CD4-positive, alpha-beta T cell treated with Interleukin-17A for 4 hours (primary cell): ENCODE data around the gene THAP2.

ENCODE experiments used
- DNase-seq: peaks from one replicate; pipeline ENCODE4 v3.0.0-alpha.2; 2020; ENCODE audit warnings: mixed read lengths

Gene THAP2

DNA sequence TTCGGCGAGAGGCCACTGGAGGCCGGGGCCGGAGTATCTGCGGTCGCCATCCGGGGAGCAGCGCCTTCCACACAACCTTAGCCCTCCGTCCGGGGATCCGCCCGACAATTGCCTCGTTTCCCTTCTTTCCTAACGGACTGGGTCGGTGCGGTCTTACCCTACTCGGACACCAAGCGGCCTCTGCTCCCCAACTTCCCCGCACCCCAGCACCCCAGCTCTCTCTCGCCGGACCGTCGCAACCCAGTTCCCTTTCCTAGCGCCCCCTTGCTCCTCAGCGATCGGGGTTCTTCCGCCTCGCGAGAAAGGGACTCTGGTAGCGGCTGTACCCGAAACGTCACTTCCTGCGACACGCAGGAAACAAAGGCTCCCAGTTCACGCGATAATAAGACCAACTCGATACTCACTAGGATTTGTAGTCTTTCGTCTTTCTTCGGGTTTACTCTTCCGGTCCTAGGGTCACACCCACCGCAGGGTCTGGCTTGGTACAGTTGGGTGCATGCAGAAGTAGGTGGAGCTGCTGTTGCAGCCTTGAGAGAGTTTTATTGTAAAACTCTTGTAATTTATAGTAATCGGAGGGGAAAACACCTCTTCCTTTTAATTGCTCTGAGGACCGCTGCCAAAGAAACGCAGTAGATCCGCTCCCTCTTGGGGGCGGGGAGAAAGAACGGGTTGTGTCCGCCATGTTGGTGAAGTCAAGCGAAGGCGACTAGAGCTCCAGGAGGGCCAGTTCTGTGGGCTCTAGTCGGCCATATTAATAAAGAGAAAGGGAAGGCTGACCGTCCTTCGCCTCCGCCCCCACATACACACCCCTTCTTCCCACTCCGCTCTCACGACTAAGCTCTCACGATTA lies at the start of gene THAP2, which contains the start of gene ZFC3H1:
Gene THAP2, plus strand, starts transcription at position 741 of the 850 bp plus-strand sequence. CDS start 209 bp downstream, outside the sequence.
Gene ZFC3H1, minus strand, starts transcription at position 288 of the 850 bp plus-strand sequence. Its CDS starts 238 bp downstream, at position 50.
- DNase-seq, result peak; percentile 88

GRCh38 chr12:71621938-71622337 lies 42.2 kb upstream of the THAP2 start:
- no peak for DNase-seq

GRCh38 chr12:71625476-71625875 lies 38.6 kb upstream of the THAP2 start:
- no peak for DNase-seq

GRCh38 chr12:71626098-71626497 lies 38.0 kb upstream of the THAP2 start:
- DNase-seq, result no peak

DNA sequence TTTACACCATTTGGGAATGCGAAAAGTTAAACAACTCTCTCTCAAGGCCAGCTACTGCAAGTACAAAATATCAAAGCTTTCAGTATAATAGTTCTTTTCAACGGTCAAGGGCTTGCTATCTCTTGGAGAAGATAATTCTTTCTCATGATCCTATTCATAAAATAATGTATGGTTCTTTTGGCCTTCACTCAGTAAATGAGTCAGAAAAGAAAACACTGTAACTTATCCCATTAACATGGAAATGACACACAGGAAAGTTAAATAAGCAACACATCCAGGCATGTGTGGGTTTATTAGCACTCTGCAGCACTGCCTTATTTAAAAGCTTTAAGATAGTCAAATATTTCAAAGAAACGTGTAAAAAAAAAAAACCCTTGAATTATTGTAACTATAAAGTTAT lies 37.3 kb upstream of the THAP2 start:
- DNase-seq, result no peak

DNA sequence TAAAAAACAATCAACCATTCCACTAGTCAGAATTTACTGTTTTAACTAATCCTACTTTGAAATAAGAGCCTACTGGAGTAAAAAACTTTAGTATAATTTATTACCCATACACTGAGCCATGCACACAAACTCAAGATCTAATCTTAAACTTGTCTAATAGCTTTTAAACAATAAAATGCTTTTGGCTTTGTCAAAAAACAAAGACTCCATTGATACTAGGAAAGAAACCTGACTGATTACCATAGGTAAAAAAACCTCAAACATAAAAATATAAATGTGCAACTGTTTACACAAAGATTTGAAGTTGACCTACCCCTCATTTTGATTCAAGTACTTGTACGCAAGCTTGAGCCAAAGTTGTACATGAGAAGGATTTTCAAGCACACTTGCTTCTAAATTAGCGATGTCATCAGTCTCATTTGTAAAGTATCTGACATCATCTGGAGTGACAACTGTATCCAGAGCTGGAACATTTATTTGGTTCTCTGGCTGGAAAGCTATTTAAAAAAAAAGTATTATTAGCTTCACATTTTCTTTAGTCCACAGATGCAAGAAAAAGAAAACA lies 36.6 kb upstream of the THAP2 start:
- DNase-seq, result no peak

GRCh38 chr12:71636704-71637115 lies 27.4 kb upstream of the THAP2 start:
- DNase-seq, result no peak

GRCh38 chr12:71638499-71638898 lies 25.6 kb upstream of the THAP2 start:
- DNase-seq, result no peak

DNA sequence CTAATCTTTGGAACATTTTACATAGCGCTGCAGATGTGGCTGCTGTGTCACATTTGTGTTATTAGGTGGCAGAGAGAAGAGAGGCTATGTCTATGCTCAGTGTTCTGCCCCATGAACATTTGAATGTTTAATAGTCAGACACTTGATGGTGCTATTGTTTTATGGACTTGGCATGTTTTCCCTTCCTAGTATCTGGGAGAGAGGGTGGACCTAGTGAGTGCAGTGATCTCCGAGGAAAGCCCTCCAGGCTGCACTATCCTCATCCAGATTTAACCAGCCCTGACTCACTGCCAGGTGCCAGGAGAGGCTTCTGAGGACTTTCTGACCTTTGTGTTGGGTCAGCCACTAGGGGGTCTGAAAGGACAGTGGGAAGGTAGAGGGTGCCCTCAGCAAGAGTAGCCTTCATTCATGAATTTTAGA lies 24.8 kb upstream of the THAP2 start:
- DNase-seq, result no peak

- DNase-seq, result no peak
Observed at GRCh38 chr12:71640316-71640715, 23.8 kb upstream of the THAP2 start.

DNA sequence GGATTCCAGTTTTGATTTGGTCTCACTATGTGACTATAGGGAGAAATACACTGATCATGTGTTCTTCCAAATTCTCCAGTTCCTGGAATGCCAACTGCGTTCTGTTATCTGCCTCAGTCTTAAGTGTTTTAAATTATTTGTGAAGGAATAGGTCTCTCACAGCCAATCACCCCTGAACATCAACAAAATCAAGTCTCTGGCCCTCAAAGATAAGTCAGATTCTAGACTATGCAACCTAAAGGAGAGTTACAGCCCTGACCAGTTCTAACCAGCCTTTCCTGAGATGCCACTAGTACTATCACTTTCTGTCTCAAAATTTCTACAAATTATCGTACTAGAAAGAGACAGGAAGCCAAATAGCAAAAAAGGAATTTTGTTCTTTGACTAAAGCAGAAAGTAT lies 22.7 kb upstream of the THAP2 start:
- no peak for DNase-seq

GRCh38 chr12:71642264-71642663 lies 21.8 kb upstream of the THAP2 start:
- no peak for DNase-seq

GRCh38 chr12:71645268-71645667 lies 18.8 kb upstream of the THAP2 start:
- DNase-seq, result no peak

DNA sequence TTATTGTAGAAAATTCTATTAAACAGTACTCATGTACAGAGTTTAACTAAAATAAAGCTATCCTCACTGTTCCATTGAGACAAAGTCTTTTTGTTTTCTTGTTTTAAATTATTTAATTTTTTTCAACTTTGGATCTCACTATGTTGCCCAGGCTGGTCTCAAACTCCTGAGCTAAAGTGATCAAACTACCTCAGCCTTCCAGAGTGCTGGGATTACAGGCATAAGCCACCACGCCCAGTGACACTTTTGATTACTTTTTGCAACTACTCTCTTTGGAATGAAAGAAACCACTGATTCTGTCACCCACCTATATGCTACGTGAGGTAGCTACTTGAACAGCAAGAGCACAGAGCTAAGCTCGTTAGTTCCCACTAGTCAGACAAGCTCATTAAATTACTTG lies 17.6 kb upstream of the THAP2 start:
- no peak for DNase-seq

- no peak for DNase-seq
Observed at GRCh38 chr12:71648537-71648936, 15.6 kb upstream of the THAP2 start.

- no peak for DNase-seq
Observed at GRCh38 chr12:71649401-71649800, 14.7 kb upstream of the THAP2 start.

GRCh38 chr12:71652656-71653055 lies 11.4 kb upstream of the THAP2 start:
- DNase-seq, result no peak

GRCh38 chr12:71653137-71653536 lies 11.0 kb upstream of the THAP2 start:
- DNase-seq, result no peak

- DNase-seq, result no peak
Observed at GRCh38 chr12:71654200-71654599, 9.9 kb upstream of the THAP2 start.

GRCh38 chr12:71655495-71655894 lies 8.6 kb upstream of the THAP2 start:
- DNase-seq, result no peak

- DNase-seq, result no peak
Observed at GRCh38 chr12:71655907-71656306, 8.2 kb upstream of the THAP2 start.

- no peak for DNase-seq
Observed at GRCh38 chr12:71656740-71657139, 7.4 kb upstream of the THAP2 start.

DNA sequence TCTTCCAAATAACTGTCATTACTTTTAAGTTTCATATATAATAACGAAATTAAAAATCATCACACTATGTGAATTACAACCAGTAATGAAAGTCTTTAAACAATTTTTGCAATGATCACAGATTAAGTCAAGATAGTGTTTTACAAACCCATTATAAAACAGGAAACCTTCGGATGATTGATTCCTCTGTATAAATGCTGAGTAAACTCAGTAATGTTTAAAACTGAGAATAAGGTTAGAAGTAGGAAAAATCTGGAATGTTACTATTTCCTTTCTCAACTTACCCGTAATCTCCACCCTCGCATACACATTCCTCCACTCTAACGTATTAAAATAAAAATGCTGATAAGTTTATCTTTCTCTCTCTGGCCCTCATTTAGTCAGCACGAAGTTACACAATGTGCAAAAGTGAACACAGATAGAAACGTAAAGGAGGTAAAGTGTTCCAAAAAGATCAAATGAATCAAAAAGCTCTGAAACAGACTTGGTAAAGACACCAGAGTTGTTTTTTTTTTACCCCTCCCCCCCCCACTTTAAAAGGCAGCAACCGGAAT lies 2.0 kb upstream of the THAP2 start:
- no peak for DNase-seq
